ENCODE measurements around the gene TADA2A.
"Not testable (repeated sequence)": the region's sequence is repeated elsewhere in the genome, so short reads cannot be mapped to it uniquely, and the experiment has no call there.

The TADA2A gene

DNA sequence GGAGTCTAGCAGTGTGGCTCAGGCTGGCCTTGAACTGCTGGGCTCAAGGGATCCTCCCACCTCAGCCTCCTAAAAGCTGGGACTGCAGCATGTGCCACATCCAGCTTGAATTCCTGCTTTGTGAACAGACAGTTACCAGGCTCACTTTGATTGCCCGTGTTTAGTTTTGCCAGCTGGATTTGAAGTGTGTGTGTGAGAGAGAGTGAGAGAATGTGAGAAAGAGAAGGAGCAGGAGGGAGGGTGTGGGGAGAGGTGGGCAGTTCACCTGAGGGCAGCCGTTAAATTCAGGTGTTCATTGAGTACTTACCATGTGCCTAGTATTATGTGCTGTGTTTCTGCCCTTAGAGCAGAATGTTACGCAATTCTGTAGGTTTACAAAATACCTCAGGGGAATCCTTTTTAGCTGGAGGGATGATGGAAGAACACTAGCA is 87.7 kb downstream of the TADA2A start:
- no peak for DNase-seq

DNA sequence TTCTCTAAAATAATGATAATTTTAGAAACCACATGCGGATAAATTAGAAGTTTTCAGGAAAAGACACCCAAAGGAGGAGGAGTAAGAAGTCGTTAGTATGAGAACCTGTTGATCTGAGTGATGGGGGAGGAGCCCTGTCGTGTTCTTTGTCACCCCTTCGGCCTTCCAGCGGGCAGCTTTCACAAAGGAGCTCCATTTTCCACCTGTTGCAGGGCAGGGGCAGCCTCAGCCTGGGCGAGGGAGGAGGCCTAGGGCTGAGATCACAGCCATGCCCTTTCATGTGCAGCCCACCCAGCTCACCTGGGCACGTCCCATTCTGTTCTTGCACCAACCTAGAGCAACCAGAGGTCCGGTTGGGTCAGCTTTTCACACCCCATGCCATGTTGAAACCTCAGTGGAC is 88.3 kb downstream of the TADA2A start:
- DNase-seq = no peak

DNA sequence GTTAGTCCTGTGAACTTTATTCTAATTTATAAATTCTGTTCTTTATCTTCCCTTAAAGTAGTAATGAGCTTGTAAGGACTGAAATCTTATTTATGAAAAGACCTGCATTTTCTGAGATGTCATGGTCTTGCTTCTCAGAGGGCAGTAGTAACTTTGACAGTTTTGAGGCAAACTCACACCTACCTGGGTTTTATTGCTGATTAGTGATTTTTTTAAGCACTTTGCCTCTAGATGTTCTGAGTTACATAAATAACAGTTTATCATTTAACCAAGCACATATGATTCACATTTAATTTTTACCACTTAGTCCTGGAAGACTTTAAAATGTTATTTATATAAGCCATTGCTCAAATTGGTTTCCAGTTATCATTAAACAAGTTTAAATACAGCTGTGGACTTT is 93.7 kb downstream of the TADA2A start:
- DNase-seq = no peak

DNA sequence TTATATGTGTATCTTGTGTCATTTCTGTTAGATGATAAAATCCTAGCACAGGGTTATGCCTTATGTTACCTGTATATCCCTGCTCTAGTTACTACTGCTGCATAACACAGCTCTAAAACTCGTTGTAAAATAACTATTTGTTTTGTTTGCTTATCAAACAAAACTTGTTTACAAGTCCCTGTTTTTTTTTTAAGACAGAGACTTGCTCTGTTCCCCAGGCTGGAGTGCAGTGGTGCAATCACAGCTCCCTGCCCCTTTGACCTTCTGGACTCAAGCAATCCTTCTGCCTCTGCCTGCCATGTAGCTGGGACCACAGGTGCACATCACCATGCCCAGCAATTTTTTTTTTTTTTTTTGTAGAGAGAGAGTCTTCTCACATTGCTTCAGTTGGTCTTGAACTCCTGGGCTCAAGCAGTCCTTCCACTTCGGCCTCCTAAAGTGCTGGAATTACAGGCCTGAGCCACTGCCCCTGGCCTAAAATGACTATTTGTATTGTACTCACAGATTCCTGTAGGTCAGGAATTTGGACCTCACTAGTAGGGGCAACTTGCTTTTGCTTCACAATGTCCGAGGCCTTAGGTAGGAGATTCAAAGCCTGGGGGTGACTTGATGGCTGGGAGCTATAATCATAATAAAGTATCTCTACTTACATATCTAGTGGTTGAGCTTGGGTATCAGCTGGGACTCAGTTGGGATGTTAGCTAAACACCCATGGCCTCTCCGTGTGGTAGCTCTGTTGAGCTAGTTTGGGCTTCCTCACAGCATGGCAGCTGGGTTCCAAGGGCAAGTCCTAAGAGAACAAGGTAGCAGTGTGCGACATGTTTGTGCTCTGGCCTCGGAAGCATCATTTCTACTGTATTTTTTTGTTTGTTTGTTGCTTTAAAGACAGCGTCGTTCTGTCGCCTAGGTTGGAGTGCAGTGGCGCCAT is 95.6 kb downstream of the TADA2A start:
- DNase-seq = no peak

GRCh38 chr17:37503148-37503547 is 96.5 kb downstream of the TADA2A start:
- no peak for DNase-seq

- no peak for DNase-seq
Measured at GRCh38 chr17:37505333-37505732, 98.6 kb downstream of the TADA2A start.

- no peak for DNase-seq
Measured at GRCh38 chr17:37506678-37507077, 100.0 kb downstream of the TADA2A start.

DNA sequence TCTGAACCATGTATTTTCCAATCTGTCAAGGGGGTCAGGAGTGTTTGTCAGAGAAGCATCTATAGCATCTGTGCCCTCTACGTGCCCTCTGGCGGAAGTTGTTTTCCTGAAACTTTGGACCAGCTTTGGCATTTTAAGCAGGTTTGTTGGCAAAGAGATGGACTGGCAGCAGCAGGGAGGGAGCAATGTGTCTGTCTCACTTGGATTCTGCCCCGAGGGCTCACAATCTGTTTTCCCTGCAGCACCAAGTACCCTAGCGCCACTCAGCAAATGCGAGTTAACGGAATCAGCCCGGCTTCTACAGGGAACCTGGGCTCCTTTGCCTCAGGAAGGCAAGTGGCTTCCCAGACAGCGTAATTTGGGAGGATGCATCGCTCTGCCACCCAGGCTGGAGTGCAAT is 100.4 kb downstream of the TADA2A start:
- no peak for DNase-seq

GRCh38 chr17:37510056-37510455 is 103.4 kb downstream of the TADA2A start:
- DNase-seq = no peak

DNA sequence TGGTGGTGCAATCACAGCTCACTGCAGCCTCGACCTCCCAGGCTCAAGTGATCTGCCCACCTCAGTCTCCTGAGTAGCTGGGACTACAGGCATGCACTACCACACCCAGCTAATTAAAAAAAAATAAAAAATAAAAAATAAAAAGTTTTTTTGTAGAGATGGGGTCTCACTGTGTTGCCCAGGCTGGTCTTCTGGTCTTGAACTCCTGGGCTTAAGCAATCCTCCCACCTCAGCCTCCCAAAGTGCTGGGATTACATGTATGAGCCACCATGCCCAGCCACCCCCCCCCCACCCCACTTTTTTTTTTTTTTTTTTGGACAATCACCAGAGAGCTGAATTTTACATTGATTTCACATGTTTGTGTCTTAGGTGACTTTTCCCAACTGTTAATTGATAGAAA is 105.0 kb downstream of the TADA2A start:
- not testable (repeated sequence) for DNase-seq

DNA sequence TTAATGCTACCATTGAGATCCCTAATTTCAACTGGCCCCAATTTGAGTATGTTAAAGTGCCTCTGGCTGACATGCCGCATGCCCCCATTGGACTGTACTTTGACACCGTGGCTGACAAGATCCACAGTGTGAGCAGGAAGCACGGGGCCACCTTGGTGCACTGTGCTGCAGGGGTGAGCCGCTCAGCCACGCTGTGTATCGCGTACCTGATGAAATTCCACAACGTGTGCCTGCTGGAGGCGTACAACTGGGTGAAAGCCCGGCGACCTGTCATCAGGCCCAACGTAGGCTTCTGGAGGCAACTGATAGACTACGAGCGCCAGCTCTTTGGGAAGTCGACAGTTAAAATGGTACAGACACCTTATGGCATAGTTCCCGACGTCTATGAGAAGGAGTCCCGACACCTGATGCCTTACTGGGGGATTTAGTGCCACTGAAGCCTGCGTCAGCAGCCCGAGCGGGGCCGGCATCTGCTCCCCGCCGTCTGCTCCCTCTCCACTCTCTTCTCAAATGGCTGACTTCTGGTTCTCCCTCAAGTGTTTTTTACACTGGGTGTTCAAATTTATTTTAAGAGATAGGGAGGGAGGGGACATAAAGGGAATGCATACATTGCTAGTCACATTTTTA is 105.9 kb downstream of the TADA2A start:
- no peak for DNase-seq

- no peak for DNase-seq
Measured at GRCh38 chr17:37513711-37514110, 107.0 kb downstream of the TADA2A start.

GRCh38 chr17:37516127-37516571 is 109.5 kb downstream of the TADA2A start:
- no peak for DNase-seq

GRCh38 chr17:37517881-37518280 is 111.2 kb downstream of the TADA2A start:
- DNase-seq = no peak

DNA sequence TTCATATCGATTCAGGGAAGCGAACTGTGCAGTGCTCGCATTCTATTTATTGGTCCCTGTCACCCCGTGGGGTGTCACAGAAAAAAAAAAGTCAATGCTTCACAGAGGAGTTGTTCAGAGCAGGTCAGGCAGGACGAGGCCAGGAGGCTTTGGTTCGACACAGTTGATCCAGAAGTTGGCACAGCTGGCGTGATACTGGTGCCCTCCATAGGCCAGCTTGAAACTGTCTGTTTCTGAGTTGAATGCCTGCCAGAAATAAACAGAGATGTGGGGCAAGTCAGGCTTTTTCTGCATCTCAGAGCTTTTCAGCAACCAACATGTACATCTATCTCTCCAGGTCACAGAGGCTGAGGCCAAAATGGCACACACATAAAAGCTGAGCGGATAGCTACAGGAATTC is 112.1 kb downstream of the TADA2A start:
- no peak for DNase-seq

DNA sequence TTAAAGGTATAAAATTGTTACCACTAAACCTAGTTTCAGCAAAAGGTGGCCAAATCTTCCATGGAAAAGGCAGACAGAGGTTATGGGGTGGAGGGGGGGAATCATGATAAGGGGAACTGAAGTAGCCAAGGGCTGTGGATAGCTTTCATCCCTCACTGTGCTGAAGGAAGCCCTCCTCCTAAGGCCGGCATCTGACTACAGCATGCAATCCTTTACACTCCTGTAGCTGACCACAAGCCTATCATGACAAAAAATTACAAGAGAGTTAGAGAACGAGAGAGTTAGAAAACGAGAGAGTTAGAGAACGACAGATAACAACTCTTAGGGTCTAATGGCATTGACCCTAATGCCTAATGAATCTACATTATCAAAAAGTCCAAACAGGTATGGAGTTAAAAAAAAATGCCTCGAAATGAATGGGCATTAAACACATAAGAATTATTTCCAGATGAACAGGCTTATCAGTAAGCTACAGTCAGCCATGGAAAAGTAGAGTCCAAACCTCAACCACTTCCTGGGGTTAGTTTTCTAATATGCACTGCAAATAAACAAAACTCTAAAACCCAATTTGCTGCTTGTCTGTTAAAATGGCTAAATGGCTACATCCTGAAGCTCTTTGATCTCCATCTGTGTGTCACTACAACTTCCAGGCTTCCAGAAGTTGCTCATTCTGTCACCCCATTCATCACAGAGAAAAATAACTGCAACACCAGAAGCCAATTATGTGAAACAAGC is 112.7 kb downstream of the TADA2A start:
- no peak for DNase-seq

DNA sequence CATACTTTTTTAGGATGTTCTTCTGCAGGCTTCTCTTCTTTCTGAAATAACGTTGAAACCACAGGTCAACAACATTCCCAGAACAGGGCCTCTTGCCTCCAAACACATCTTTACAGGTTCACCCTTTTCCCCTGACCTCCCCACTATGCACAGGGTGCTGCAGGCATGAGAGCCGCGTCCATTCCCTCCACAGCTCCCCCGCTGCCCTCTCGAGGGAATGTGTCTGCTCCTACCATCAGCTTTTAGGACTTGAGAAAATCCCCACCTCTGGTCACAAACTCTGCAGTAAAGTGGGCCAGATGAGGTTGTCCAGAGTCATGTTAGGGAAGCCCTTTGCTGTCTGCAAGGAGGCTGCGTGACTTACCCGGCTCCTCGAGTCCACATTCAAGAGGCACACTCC is 113.5 kb downstream of the TADA2A start:
- no peak for DNase-seq

DNA sequence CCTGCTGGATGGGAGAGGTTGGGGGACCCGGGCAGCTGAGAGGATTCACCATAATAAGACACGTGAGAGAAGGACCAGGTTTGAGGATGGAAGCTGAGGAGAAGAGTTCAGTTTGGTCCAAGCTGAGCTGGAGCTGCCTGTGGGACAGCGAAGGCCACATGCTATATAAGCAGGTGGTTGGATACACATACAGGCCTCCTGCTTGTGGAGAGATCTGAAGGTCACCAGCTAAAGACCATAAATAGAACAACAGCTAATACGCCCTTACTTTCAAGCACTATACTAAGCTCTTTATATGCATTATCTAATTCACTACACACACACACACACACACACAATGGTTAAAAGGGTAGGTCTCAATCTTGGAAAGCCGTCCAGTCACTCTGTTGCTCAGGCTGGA is 115.1 kb downstream of the TADA2A start:
- DNase-seq = no peak

DNA sequence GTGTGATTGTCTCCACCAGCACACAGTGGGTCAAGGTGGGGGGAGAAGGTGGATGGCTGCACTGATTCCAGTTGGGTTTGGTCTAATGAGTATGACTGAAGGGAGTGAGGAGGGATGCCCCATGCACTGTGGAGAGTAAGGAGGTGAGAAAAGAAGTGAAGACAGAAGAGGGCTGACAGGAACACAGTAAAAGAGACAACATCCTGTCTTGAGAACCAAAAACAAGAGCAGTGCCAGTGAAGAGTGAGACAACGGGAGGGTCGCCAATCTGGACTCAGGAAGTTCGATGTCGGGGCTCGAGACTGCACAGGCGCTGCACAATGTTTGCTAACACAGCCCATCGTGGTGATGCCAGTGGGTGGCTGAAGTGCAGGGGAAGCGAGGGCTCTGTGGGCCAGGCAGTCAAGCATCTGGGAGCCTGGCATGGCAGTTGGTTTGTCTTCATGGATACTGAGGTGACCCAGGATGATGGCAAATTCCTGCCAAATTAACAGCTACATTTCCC is 117.1 kb downstream of the TADA2A start:
- no peak for DNase-seq

DNA sequence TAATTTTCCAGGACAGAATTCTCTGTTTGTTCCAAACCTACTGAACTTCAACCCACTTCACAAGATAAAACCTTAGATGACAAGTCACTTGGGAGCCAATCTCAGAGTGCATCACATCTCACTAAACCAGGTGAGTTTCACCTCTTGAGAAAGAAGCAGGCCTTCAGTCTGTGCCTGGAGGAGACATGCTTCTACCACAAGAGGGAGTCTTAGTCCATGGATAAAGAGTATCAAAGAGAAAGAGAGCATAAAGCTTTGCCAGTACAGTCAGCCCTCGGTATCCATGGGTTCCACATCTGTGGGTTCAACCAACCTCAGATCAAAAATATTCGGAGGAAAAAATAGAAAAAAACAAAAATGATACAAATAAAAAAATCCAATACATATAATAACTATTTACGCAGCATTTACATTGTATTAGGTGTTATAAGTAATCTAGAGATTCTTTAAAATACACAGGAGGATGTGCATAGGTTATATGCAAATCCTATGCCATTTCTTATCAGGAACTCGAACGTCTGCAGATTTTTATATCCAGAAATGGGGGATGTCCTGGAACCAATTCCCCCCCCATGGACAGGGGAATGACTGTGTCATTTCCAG is 120.7 kb downstream of the TADA2A start:
- no peak for DNase-seq

All from NK-92 treated with Interleukin-12 subunit alpha and Interleukin-12 subunit beta, amount 100 ng/mL, for 24 hours (cell line).